Activated naive CD4-positive, alpha-beta T cell treated with anti-CD3 and anti-CD28 coated beads, Interleukin-2, amount 50 U/mL, for 16 hours (primary cell): ENCODE results near the gene OR10G7.

Experiments
- DNase-seq: peaks from one replicate; pipeline ENCODE4 v3.0.0-alpha.2; 2020

The OR10G7 gene

DNA sequence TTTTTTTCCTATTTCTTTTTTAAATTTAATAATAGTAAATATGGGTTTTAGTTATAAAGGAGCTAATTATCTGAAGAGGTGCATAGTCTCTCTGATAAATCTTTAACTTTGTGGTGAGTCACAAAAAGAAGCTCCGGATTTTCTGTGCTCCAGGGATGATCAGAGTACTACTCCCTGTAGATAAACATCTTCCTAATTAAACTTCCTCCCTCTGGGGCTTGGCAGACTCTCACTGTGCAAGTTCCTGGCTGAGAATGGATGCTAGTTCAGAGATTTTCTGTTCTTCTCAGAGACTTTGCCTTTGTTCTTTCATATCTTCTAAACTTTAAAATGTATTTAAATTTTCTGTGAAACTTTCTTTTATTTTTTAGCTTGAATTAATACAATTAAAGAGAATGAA, at the start of gene OR10G7:
TSS of gene OR10G7 (minus strand) at position 72 of the 400 bp plus-strand sequence. CDS start 2,324 bp downstream, outside the sequence.
- DNase-seq = no peak

GRCh38 chr11:124085997-124086846, 45.1 kb upstream of the OR10G7 start:
- DNase-seq = no peak

DNA sequence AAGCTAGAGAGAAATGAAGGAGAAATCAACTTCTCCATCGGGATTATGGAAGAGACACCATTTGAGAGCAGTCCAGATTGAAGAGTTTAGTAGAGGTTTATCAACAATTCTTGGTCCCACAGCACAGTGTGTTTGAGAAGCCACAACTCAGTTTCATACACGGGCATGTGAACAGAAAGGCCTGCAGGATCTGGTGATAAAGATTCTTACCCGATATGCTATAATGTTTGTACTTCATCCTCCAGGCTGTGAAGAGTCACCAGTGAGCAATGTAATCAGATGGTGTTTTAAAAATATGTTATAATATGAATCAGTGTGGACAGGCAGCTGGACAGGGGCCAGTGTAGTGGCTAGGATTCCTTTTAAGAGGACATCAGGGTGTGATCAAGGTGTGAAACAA, 44.5 kb upstream of the OR10G7 start:
- DNase-seq = no peak

DNA sequence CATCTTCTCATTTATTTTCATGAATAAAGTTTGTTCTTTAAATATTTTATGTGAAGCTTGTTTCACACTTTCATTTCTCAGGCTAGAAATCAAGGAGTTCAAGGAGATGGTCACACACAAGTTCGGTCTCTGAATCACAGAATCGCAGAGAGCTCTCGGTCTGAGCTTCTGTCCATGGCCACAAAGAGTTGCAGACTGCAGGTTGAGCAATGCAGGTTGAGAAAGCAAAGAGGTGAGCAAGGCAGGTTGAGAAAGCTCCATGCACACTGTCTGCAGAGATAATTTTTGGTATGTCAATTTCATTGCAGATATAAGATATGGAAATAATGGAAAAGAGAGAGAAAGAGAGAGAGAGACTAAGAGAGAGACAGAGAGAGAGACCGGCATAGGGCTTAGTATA, 41.2 kb upstream of the OR10G7 start:
- DNase-seq = no peak

DNA sequence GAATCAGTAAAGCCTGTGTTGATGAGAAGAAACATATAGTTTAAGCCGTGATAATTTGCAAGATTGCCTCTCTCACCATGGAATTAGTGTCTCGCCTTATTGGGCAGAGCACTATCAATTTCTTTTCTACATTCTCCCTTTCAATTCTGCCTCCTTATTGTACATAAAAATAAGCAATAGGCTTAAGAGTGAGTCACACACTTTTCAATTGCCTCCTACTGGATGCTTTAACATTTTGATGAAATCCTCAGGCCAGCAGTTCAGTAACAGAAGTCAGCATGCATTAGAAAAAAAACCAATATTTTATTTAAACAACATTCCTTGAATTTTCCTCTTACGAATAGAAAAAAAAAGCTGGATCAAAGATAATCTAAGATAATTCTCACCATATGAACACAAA, 40.4 kb upstream of the OR10G7 start:
- DNase-seq = no peak

GRCh38 chr11:124080327-124081001, 39.3 kb upstream of the OR10G7 start:
- DNase-seq = no peak

GRCh38 chr11:124079631-124080326, 38.7 kb upstream of the OR10G7 start:
- no peak for DNase-seq

DNA sequence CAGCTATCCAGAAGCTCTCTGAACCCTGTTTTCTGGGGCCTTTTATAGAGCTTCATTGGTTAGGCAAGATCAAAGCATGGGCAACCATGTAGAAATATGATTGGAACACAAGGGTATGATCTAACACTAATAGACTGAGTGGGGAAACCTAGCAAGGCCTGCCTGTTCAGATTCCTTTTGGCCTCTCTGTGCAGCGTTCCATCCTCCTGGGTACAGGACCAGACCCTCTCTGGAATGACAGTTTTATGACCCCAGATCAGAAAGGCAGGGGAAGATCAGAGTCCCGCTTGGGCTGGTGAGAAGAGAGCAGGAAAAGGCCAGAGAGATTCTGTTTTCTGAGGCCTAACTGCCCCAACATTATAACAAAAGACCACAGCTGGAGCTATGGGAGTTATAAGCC, 37.5 kb upstream of the OR10G7 start:
- no peak for DNase-seq

DNA sequence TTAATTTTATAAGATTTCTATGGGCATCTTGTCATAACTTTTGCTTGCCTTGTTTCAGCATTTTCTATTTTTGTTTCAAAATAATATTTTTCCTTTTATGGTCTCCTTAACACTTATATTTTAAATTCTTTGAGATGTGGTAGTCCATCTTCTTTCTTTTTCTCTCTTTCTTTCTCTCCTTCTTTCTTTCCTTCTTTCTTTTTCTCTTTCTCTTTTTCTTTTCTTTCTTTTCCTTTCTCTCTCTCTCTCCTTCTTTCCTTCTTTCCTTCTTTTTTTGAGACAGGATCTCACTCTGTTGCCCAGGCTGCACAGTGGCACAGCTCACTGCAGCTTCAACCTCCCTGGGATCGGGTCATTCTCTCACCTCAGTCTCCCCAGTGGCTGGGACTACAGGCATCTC, 36.1 kb upstream of the OR10G7 start:
- DNase-seq = no peak

DNA sequence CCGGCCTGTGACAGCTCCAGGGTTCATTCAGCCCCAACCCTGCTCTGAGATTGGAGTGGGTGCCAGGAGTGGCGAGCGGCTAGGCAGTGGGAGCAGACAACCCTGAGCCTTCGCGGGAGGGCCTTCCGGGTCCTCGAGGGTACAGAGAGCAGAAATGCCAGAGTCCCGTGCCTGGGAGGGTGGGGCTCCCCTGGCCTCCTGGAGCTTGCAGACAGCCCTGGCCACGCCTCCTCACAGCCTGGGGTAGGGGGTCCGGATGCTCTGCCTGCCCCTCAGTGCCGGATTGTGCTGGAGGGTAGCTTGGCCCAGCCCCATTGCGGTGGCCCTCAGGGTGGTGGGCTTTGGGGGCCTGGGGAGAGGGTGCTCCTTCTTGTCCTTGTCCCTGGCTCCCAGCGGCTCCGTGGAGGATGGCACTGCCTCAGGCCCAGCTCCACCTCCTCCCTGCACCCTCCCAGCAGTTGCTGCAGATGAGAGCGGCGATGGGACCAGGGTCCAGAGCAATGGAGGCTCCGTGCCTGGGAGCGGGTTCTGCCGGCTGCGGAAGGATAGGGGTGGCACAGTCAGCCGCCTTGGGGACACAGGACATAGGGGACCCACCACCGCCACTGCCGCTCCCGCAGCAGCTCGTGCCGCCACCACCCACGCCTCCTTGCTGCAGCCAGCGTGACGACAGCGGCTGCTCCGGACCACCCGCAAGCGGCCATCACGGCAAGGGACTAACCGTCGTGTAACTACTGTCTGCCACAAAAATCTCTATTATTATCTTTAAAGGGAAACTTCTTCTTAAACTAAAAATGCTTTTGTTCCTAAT, 34.9 kb upstream of the OR10G7 start:
- DNase-seq = no peak

- DNase-seq = no peak
These were observed 34.3 kb upstream of the OR10G7 start for GRCh38 chr11:124075492-124075840.

DNA sequence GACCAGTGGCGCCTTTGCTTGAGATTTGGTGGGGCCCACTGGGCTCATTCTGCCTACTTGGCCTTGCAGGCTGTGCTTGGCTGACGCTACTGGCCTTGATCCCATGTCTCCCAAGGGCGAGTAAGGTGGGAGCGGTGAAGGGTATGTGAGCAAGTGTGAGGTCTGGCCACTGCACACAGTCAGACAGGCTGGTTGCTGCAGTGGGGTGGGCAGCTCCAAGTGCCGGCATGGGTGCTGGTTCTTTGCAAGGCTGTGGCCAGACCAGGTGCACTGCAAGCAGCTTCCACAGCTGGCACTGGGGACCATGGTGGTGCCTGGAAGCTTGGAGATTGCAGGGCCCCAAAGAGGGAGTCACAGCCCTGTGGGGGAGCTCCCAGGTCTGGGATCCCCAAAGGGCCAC, 33.4 kb upstream of the OR10G7 start:
- no peak for DNase-seq

- DNase-seq = no peak
These were observed 31.0 kb upstream of the OR10G7 start for GRCh38 chr11:124072147-124072546.

- no peak for DNase-seq
These were observed 30.5 kb upstream of the OR10G7 start for GRCh38 chr11:124071623-124071948.

- peak; percentile 63 for DNase-seq
These were observed 29.9 kb upstream of the OR10G7 start for GRCh38 chr11:124070915-124071622.

GRCh38 chr11:124069429-124070401, 28.6 kb upstream of the OR10G7 start:
- DNase-seq = peak; percentile 42

- no peak for DNase-seq
These were observed 27.5 kb upstream of the OR10G7 start for GRCh38 chr11:124068601-124069110.

DNA sequence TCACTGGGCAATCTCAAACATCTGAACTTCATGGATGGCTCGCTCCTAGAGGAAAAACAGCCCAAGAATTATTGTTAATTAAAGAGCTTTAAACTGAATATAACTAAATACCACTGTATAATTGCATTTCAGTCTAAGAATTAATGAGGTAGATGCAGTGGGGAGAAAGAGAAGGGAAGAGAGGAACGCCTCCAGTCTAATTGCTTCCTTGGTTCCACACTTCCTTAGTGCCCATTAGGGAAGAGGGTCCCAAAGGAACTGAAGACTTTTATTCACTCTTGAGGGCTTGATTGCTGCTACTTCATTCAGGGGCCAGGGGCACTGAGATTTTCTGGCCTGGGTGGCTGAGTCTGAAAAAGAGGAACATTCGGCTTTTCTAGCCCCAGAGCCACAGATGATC, 11.8 kb upstream of the OR10G7 start:
- no peak for DNase-seq

DNA sequence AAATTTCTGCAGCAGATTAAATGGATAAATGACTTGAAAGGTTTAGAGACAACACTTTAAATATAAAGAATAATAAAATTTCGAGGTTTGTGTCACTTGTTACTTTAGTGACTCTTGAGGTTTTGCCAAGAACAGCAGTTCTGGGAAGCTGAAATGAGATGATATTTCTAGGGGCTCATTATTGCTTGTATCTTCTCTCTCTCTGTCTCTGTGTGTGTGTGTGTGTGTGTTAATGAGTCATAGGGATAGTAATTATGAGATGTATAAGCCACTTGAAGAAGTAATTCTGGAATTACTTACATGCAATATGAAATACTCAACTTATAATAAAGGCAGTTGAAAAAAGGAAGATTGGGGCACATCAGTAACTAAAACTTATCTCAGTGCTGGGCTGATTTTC, 9.6 kb upstream of the OR10G7 start:
- DNase-seq = no peak

- no peak for DNase-seq
These were observed 2.3 kb upstream of the OR10G7 start for GRCh38 chr11:124043420-124043819.

DNA sequence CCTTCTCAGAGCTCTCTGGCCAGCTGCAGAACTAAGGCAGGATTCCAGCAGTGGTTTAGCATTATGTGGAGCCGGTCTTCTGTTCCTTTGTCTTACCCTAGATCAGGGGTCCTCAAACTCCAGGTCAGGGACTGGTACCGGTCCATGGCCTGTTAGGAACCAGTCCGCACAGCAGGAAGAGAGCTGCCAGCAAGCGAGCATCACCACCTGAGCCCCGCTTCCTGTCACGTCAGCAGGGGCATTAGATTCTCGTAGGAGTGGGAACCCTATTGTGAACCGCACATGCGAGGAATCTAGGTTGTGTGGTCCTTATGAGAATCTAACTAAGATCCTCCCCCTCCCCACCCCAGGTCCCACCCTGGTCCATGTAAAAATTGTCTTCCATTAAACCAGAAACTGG, 1.6 kb downstream of the OR10G7 start:
- DNase-seq = no peak
